Astrocyte of the spinal cord (primary cell): ENCODE measurements around the gene SYT7.

ENCODE experiments used
- DNase-seq: peaks from one replicate; pipeline ENCODE4 v3.0.0; 2011; ENCODE audit warnings: low read depth, low spot score
- H3K4me3 ChIP-seq: 2 replicates; pipeline ENCODE4 v1.5.1; 2011; ENCODE audit warnings: low read depth, mild to moderate bottlenecking, low read length, moderate library complexity
- CTCF ChIP-seq: IDR thresholded peaks from 2 replicates; pipeline ENCODE4 v1.5.1; 2012; ENCODE audit warnings: low read depth, mild to moderate bottlenecking, low read length, inconsistent platforms
- in situ Hi-C: cut with HindIII; loops from 2 replicates; pipeline ENCODE4 v1.10.0; 2017; ENCODE audit warnings: low sequenced_read_pairs

SYT7 gene

GRCh38 chr11:61555978-61556377 is 24.9 kb downstream of the SYT7 start:
- DNase-seq = no peak
- in situ Hi-C loops = no loop called here
- no peak for TF ChIP-seq CTCF
- no peak overlapping the region for H3K4me3 ChIP-seq

- H3K4me3 ChIP-seq = no peak overlapping the region
- no peak for DNase-seq
- no peak for TF ChIP-seq CTCF
- in situ Hi-C loops = no loop called here
Measured at GRCh38 chr11:61555051-61555969, 25.6 kb downstream of the SYT7 start.

DNA sequence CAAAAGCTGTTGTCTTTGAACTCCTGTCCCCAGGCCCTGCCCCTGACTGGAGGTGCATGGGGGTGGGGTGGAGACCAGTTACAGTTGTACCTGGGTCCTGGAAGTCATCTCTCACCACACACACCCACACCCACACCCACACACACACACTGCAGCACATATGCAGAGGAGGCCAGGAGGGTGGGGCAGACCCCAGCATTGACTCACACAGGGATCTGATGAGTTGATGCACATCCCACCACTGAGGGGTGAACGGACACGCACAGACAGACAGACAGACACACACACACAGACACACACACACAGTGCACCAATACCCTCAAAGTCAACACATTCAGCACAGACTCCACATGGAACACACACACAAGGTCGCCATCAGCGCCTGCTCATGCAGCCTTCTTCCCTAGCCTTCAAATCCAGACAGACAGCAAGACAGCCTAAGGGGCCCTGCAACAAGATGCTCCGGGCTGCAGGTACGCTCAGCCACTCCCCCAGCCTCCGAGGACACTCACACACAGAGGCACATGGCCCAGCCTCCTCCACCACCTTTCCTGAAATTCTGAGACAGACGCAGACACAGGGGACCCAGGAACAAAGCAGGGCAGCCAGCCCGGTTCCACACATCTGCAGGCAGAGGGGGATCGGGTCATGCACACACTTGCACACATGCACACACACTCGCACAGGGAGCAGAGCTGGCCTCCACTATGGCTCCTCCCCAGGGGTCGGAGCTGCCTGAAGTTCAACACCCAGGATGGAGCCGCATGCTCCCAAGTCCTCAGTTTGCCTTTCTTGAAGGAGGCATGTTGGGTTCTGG is 26.5 kb downstream of the SYT7 start:
- no peak for DNase-seq
- in situ Hi-C loops = no loop called here
- no peak overlapping the region for H3K4me3 ChIP-seq
- no peak for TF ChIP-seq CTCF

GRCh38 chr11:61553373-61554171 is 27.3 kb downstream of the SYT7 start:
- no peak for TF ChIP-seq CTCF
- no peak for DNase-seq
- in situ Hi-C loops = no loop called here
- no peak overlapping the region for H3K4me3 ChIP-seq

DNA sequence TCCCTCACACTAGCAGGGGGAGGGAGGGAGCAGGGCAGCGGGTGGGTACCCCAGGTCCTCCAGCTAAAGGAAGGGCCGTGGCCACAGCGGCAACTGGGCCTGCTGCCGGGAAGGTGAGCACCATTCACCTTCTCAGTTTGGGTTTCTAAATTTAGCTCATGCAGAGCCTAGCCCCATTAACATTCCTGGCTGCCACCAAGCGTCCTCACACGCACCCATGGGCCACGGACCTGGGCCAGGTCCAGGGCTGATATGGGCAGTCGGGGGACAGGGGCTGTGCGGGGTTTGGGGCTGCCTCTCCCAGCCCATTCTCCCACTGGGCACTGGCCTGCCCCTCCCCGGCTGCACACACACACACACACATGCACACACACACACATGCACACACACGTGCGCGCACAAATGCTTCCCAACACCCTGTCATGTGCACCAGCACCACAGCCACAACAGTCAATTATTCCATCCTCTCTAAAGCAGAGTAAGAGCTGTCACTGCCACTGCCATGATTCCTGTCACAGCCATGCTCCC is 28.7 kb downstream of the SYT7 start:
- no peak for TF ChIP-seq CTCF
- no peak for DNase-seq
- in situ Hi-C loops = no loop called here
- no peak overlapping the region for H3K4me3 ChIP-seq

DNA sequence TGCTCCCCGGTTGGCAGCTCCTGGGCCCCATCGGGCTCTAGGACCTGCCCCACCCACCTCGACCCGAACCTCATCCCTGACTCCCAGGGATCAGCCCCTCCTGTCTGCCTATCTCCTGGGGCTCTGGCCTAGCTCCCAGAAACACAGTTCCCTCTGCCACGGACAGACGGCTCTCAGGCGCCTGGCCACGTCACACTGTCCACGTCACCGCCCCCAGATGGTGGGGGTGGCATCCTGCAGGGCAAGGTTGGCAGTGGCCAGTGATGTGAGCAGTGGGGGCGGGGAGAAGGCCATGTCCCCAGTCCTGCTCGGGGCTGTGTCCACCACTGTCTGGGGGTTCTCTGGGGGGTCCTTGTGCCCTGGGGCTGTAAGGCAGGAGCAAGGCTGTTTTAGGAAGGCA is 29.2 kb downstream of the SYT7 start:
- TF ChIP-seq CTCF = no peak
- H3K4me3 ChIP-seq = no peak overlapping the region
- in situ Hi-C loops = no loop called here
- DNase-seq = no peak
